K562 (cell line): ENCODE results near the gene TMEM72. TPM values are rescaled to one million over a fixed set of nuclear protein-coding genes. Genes with fewer than 3 reads are reported as not detected.

Experiments
- ATF4 ChIP-seq: fragments of 450-650 bp; formaldehyde crosslinking; IDR thresholded peaks from 2 replicates; pipeline ENCODE4 v1.4.0; 2022; ENCODE audit warnings: mild to moderate bottlenecking, moderate library complexity
- CREBBP ChIP-seq: IDR thresholded peaks from one replicate; pipeline ENCODE4 v1.6.1; 2012; ENCODE audit warnings: low read depth, mild to moderate bottlenecking, control low read depth, inconsistent platforms, low read length
- DACH1 ChIP-seq: fragments of 450-650 bp; IDR thresholded peaks from 2 replicates; pipeline ENCODE4 v1.6.1; 2018; ENCODE audit not compliant: partially characterized antibody
- DDX20 ChIP-seq: fragments of 450-650 bp; IDR thresholded peaks from 2 replicates; pipeline ENCODE4 v1.6.1; 2016; ENCODE audit warnings: missing genetic modification characterization, low read depth, mild to moderate bottlenecking, missing compliant biosample characterization, moderate library complexity
- HOMEZ ChIP-seq: fragments of 250-450 bp; sonication (Bioruptor Pico); IDR thresholded peaks from 2 replicates; pipeline ENCODE4 v1.4.0; 2020; ENCODE audit warnings: mild to moderate bottlenecking, moderate library complexity
- IRF1 ChIP-seq: sonication (generic); formaldehyde crosslinking; IDR thresholded peaks from 2 replicates; pipeline ENCODE4 v1.8.0; 2022; ENCODE audit warnings: missing genetic modification reagents, mild to moderate bottlenecking, borderline replicate concordance
- NONO ChIP-seq, 2 experiments: fragments of 200-400 bp in 1 of 2; fragments of 450-650 bp in 1 of 2; formaldehyde crosslinking in 1 of 2; IDR thresholded peaks; 2 replicates each; pipeline ENCODE4 v1.6.1; 2017; ENCODE audit warnings: low read depth in 2 of 2, mild to moderate bottlenecking in 2 of 2, moderate library complexity in 2 of 2, low read length in 1 of 2
- PHF20 ChIP-seq: fragments of 450-650 bp; IDR thresholded peaks from 2 replicates; pipeline ENCODE4 v1.6.1; 2018; ENCODE audit not compliant: partially characterized antibody
- SMAD4 ChIP-seq: fragments of 250-450 bp; sonication (Bioruptor Pico); conservative IDR thresholded peaks from 2 replicates; pipeline ENCODE4 v1.8.0; 2021; ENCODE audit warnings: inconsistent platforms, mild to moderate bottlenecking, moderate library complexity
- SRSF1 ChIP-seq: fragments of 200-400 bp; formaldehyde crosslinking; IDR thresholded peaks from 2 replicates; pipeline ENCODE4 v1.6.1; 2017; ENCODE audit warnings: mild to moderate bottlenecking, low read depth, low read length, moderate library complexity
- TAL1 ChIP-seq: fragments of 450-650 bp; IDR thresholded peaks from 2 replicates; pipeline ENCODE4 v1.6.1; 2016; ENCODE audit warnings: mild to moderate bottlenecking
- TCF7L2 ChIP-seq: fragments of 150-350 bp; IDR thresholded peaks from 2 replicates; pipeline ENCODE4 v1.6.1; 2016; ENCODE audit warnings: low read depth, mild to moderate bottlenecking, low read length, moderate library complexity
- YY1 ChIP-seq, 3 experiments: IDR thresholded peaks; 2 replicates each; pipeline ENCODE4 v1.6.1; 2011; ENCODE audit warnings: low read length in 2 of 3, mild to moderate bottlenecking in 2 of 3, moderate library complexity in 2 of 3, borderline replicate concordance in 1 of 3, control low read depth in 1 of 3, low read depth in 1 of 3; ENCODE audit not compliant: insufficient read depth in 3 of 3, insufficient replicate concordance in 2 of 3, control insufficient read depth in 1 of 3, insufficient read length in 1 of 3; ENCODE audit errors: extremely low read depth in 1 of 3
- ZNF311 ChIP-seq: fragments of 250-450 bp; sonication (Bioruptor Pico); IDR thresholded peaks from 2 replicates; pipeline ENCODE4 v1.4.0; 2020; ENCODE audit warnings: mild to moderate bottlenecking, moderate library complexity
- ZNF444 ChIP-seq: fragments of 250-450 bp; sonication (Bioruptor Pico); IDR thresholded peaks from 2 replicates; pipeline ENCODE4 v1.4.0; 2020; ENCODE audit warnings: mild to moderate bottlenecking, moderate library complexity
- ZNF696 ChIP-seq: fragments of 250-450 bp; sonication (Bioruptor Pico); conservative IDR thresholded peaks from 2 replicates; pipeline ENCODE4 v1.4.0; 2020; ENCODE audit warnings: mild to moderate bottlenecking, moderate library complexity
- ZNF76 ChIP-seq: fragments of 250-450 bp; sonication (Bioruptor Pico); IDR thresholded peaks from 2 replicates; pipeline ENCODE4 v1.4.0; 2020; ENCODE audit warnings: mild to moderate bottlenecking, moderate library complexity, borderline replicate concordance
- polyA plus RNA-seq, 8 experiments: library from polyadenylated mRNA; depleted of rRNA in 4 of 8; stranded (reverse) in 5 of 8; unstranded in 3 of 8; fragments of >200 nt; fragmentation: Nextera tagmentation in 2 of 8; fragmentation: Illumina TruSeq in 1 of 8; extraction: Ambion mirVana in 2 of 8; extraction: Trizol in 1 of 8; gene quantifications; 2 replicates each; pipeline versions ENCODE4 v1.2.1 to v1.2.3, GENCODE V29; 2011 to 2014; ENCODE audit warnings: inconsistent platforms in 1 of 8, missing spikeins in 1 of 8
- total RNA-seq, 7 experiments: library from RNA; depleted of rRNA in 6 of 7; stranded (reverse); fragments of >200 nt in 6 of 7; fragmentation: Illumina TruSeq in 2 of 7; extraction: Trizol in 2 of 7; gene quantifications; 2 replicates each; pipeline versions ENCODE4 v1.2.1 to v1.2.3, GENCODE V29; 2011 to 2021; ENCODE audit warnings: low replicate concordance in 1 of 7
- TF ChIP-seq, protein P1 (sequence below): fragments of 250-450 bp; sonication (Bioruptor Pico); IDR thresholded peaks from 2 replicates; pipeline ENCODE4 v1.5.0; 2020; ENCODE audit warnings: mild to moderate bottlenecking
- TF ChIP-seq, protein P2 (sequence below): fragments of 450-650 bp; IDR thresholded peaks from 2 replicates; pipeline ENCODE4 v1.6.1; 2016
- TF ChIP-seq, protein P3 (sequence below): fragments of 450-650 bp; formaldehyde crosslinking; IDR thresholded peaks from 2 replicates; pipeline ENCODE4 v1.4.0; 2022; ENCODE audit warnings: missing genetic modification characterization

TMEM72 gene
- total and polyA plus RNA-seq, 9 of the 15 experiments (the other 6 are each of a cell fraction or from before 2014, with no cell fraction given) = not detected

- TF ChIP-seq, protein P1, sequence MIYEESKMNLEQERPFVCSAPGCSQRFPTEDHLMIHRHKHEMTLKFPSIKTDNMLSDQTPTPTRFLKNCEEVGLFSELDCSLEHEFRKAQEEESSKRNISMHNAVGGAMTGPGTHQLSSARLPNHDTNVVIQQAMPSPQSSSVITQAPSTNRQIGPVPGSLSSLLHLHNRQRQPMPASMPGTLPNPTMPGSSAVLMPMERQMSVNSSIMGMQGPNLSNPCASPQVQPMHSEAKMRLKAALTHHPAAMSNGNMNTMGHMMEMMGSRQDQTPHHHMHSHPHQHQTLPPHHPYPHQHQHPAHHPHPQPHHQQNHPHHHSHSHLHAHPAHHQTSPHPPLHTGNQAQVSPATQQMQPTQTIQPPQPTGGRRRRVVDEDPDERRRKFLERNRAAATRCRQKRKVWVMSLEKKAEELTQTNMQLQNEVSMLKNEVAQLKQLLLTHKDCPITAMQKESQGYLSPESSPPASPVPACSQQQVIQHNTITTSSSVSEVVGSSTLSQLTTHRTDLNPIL (CRISPR knock-in tag) = no peak
- TF ChIP-seq ZNF444 (CRISPR knock-in tag) (no peak), CREBBP (no peak), ZNF76 (CRISPR knock-in tag) (no peak), PHF20 (no peak), HOMEZ (CRISPR knock-in tag) (no peak), NONO (IDR thresholded peaks at IDR 0.05; ENCODE audit: low read depth in 2 of 2, low read length in 1 of 2) (no peak), DDX20 (no peak; the same call in 1 of the 2 replicates), SMAD4 (CRISPR knock-in tag) (peak; percentile 97), IRF1 (CRISPR knock-in tag) (no peak), ATF4 (no peak), ZNF311 (CRISPR knock-in tag) (no peak), DACH1 (peak; percentile 65), TAL1 (peak; percentile 93), TCF7L2 (no peak), ZNF696 (CRISPR knock-in tag) (no peak), SRSF1 (no peak), YY1 (IDR thresholded peaks at IDR 0.05; ENCODE audit: borderline replicate concordance in 1 of 3, control insufficient read depth in 1 of 3, extremely low read depth in 1 of 3, insufficient read depth in 3 of 3, insufficient read length in 1 of 3, insufficient replicate concordance in 2 of 3, low read depth in 1 of 3, low read length in 2 of 3) (no peak)
- TF ChIP-seq, protein P2, sequence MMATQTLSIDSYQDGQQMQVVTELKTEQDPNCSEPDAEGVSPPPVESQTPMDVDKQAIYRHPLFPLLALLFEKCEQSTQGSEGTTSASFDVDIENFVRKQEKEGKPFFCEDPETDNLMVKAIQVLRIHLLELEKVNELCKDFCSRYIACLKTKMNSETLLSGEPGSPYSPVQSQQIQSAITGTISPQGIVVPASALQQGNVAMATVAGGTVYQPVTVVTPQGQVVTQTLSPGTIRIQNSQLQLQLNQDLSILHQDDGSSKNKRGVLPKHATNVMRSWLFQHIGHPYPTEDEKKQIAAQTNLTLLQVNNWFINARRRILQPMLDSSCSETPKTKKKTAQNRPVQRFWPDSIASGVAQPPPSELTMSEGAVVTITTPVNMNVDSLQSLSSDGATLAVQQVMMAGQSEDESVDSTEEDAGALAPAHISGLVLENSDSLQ = peak; percentile 83
- TF ChIP-seq, protein P3, sequence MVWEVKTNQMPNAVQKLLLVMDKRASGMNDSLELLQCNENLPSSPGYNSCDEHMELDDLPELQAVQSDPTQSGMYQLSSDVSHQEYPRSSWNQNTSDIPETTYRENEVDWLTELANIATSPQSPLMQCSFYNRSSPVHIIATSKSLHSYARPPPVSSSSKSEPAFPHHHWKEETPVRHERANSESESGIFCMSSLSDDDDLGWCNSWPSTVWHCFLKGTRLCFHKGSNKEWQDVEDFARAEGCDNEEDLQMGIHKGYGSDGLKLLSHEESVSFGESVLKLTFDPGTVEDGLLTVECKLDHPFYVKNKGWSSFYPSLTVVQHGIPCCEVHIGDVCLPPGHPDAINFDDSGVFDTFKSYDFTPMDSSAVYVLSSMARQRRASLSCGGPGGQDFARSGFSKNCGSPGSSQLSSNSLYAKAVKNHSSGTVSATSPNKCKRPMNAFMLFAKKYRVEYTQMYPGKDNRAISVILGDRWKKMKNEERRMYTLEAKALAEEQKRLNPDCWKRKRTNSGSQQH (CRISPR knock-in tag) = peak; percentile 95
These were observed 2.4 kb downstream of the TMEM72 start (continued) for GRCh38 chr10:44913350-44914081.
